GM10248 (cell line): ENCODE data around the gene CXCR1.

ENCODE experiments used
- CTCF ChIA-PET: fragments of 300-600 bp; sonication (Branson Sonifier 250); formaldehyde crosslinking; extraction: SDS; loops from one replicate; lab custom pipeline; 2021; ENCODE audit warnings: antibody characterized with exemption; lab: Yijun Ruan, JAX
- POLR2A ChIA-PET: fragments of 350-650 bp; sonication (Branson Sonifier 250); formaldehyde crosslinking; extraction: SDS; loops from one replicate; lab custom pipeline; 2020; ENCODE audit warnings: antibody characterized with exemption; lab: Yijun Ruan, JAX
- DNase-seq: peaks from one replicate; pipeline ENCODE4 v3.0.0; 2012; ENCODE audit errors: extremely low spot score
- TF ChIP-seq, protein P1 (sequence below): IDR thresholded peaks from 2 replicates; pipeline ENCODE4 v1.5.1; 2012; ENCODE audit warnings: mild to moderate bottlenecking, low read depth; ENCODE audit errors: extremely low read depth, missing control alignments, control extremely low read depth

The CXCR1 gene

GRCh38 chr2:218152172-218152571, 14.6 kb downstream of the CXCR1 start:
- no peak for DNase-seq

DNA sequence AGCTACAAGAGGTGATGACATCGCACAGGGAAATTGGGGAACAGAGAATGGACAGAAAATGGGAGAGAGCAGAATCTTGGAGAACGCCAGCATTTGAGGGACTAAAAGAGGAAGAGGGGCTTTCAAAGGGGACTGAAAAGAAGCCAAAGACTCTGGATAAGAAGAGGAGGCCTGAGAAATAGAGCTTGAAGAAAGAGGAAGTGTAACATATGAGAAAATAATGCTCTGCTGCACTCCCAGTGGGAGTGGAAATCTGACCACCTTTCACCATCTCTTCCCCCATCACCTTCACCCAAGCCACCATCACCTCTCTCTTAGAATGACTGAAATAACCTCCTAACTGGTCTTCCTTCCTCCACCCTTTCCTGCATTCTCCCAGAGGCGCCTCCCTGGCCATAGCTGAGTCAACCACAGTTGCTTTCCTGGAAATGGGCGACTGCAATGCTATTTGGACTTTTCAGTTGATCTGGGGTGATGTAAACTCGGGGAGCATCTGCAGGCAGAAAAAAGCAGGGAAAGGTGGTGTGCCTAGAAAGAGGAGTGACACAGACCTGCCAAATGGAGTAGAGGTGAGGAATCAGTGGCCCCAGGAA, 16.8 kb downstream of the CXCR1 start:
- CTCF ChIA-PET: no interaction called here
- POLR2A ChIA-PET: no interaction called here
- TF ChIP-seq, protein P1, sequence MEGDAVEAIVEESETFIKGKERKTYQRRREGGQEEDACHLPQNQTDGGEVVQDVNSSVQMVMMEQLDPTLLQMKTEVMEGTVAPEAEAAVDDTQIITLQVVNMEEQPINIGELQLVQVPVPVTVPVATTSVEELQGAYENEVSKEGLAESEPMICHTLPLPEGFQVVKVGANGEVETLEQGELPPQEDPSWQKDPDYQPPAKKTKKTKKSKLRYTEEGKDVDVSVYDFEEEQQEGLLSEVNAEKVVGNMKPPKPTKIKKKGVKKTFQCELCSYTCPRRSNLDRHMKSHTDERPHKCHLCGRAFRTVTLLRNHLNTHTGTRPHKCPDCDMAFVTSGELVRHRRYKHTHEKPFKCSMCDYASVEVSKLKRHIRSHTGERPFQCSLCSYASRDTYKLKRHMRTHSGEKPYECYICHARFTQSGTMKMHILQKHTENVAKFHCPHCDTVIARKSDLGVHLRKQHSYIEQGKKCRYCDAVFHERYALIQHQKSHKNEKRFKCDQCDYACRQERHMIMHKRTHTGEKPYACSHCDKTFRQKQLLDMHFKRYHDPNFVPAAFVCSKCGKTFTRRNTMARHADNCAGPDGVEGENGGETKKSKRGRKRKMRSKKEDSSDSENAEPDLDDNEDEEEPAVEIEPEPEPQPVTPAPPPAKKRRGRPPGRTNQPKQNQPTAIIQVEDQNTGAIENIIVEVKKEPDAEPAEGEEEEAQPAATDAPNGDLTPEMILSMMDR: no peak
- DNase-seq: peak; percentile 35

More at GRCh38 chr2:218152172-218152571, 14.6 kb downstream of the CXCR1 start:
- ChIA-PET CTCF (interaction anchor here (2.0 kb wide), 1 partner anchor 16 kb away, joined by 5 read pairs; no protein-coding TSS in a partner anchor), POLR2A (no interaction called here)
- TF ChIP-seq, protein P1: no peak

- TF ChIP-seq, protein P1: no peak
- ChIA-PET POLR2A (no interaction called here), CTCF (no interaction called here)
- DNase-seq: no peak
Measured at GRCh38 chr2:218149098-218149497, 17.7 kb downstream of the CXCR1 start.

DNA sequence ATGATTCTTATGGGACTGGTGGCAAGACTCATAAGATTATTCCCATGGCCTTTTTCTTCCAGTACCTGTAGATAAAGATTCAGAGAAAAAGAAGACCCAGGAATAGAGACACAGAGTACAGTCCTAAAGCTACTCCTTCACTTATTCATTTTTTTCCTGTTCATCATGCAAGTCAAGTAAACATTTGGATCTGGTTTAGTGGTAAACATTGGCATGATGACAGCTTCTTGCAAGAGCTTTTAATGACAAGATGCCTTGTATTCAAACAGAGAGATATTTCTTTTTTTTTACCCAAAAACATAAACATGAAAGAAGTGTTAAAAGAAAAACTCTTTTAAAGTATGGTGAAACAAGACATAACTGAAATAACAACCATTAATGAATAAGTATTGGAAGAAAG, 20.7 kb downstream of the CXCR1 start:
- ChIA-PET POLR2A (interaction anchor here (0.7 kb wide), 1 partner anchor 13 kb away, joined by 3 read pairs; no protein-coding TSS in a partner anchor), CTCF (interaction anchor here (1.0 to 1.9 kb wide), 2 partner anchors 16 to 111 kb away, joined by 3 to 6 read pairs; no protein-coding TSS in a partner anchor)
- TF ChIP-seq, protein P1: no peak
- no peak for DNase-seq

DNA sequence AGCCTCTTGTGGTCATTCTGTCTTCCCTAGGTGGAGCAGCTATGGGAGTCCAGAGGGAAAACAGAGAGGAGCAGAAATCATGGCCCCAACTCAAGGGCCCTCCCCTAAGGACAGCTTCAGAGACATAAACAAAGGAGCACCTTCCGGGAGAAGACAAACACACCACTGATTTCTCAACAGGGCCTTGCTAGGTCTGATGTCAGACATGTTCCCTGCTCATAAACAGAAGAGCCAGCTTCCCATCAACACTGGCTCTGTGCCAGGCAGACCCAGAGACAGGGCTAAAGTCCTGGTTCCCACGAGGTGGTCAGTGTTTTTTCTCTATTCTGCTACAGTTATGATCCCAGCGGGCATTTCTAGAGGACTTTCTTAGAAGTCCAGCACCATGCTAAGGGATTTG, 21.6 kb downstream of the CXCR1 start:
- DNase-seq: no peak
- ChIA-PET POLR2A (no interaction called here), CTCF (interaction anchor here (0.8 to 1.9 kb wide), 2 partner anchors 9 to 15 kb away, joined by 4 to 6 read pairs; no protein-coding TSS in a partner anchor)
- TF ChIP-seq, protein P1: no peak

DNA sequence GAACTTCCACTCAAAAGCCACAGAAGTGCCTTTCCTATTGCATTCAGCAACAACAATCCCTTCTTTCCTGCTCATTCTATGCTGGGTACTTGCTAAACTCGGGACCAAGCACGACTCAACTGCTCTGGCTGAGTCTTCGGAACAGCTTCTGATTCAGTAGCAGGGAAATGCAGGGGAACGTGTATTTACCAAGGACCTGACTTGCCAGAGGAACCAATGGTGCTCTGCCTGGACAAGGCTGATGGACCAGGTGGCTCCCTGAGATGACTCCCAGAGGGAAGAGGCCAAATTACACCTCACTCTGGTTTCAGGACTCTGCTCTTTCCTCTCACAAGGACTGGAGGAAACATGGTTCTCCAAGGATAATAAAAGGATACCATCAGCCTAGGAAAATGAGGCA, 28.7 kb downstream of the CXCR1 start:
- POLR2A ChIA-PET: no interaction called here
- CTCF ChIA-PET: no interaction called here
- no peak for DNase-seq
- TF ChIP-seq, protein P1: no peak
